ENCODE measurements around the gene ARID3C. TPM values are rescaled to one million over a fixed set of nuclear protein-coding genes. Genes with fewer than 3 reads are reported as not detected.

Gene ARID3C, protein sequence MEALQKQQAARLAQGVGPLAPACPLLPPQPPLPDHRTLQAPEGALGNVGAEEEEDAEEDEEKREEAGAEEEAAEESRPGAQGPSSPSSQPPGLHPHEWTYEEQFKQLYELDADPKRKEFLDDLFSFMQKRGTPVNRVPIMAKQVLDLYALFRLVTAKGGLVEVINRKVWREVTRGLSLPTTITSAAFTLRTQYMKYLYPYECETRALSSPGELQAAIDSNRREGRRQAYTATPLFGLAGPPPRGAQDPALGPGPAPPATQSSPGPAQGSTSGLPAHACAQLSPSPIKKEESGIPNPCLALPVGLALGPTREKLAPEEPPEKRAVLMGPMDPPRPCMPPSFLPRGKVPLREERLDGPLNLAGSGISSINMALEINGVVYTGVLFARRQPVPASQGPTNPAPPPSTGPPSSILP
- 0.29 TPM in 1 of 2 replicates, not detected in the other for total RNA-seq

DNA sequence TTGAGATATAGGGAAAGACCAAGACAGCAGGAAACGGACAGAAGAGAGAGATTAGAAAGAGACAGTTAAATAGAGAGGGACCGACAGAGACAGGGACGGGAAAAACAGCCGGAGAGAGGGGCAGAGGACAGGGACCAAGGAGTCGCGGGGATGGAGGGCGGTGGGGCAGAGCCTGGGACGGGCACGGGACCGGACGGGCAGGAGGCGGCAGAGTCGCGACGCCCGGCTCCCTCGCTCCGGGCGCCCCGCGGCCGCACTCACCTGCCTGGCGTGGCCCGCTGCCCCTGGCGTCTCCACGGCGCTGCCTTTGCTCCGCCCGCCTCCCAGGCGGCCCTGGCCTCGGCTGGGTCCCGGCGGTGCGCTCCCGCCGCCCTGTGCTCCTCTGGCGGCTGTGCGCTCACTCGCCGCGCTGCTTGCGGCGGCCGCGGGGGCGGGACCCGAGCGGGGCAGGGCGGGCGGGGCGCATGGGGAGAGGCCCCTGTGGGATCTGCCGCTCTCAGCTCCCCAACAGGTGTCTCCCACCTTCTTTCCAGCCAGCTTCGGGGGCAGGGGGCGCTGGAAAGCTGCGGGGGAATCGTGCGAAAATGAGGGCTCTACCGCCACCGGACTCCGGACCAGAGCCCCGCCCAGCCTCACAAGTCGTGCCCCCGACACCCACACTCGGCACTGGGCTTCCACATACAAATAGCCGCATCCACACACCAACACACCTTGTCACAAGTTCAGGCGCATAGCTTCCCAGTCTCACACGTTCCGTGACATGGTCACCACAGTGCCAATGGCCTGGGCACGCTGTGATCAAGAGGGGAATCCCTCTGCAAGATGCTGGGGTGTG lies at the start of gene ARID3C:
TSS of gene ARID3C (minus strand) at position 411 of the 835 bp plus-strand sequence. CDS start 1,052 bp downstream, outside the sequence.
- DNase-seq (ENCODE audit: extremely low read depth, low read depth, low spot score), result no peak

- no peak for DNase-seq (ENCODE audit: extremely low read depth, low read depth, low spot score)
Measured at GRCh38 chr9:34675869-34676268, 47.0 kb upstream of the ARID3C start.

GRCh38 chr9:34675048-34675714 lies 46.3 kb upstream of the ARID3C start:
- DNase-seq (ENCODE audit: extremely low read depth, low read depth, low spot score), result peak; percentile 34

DNA sequence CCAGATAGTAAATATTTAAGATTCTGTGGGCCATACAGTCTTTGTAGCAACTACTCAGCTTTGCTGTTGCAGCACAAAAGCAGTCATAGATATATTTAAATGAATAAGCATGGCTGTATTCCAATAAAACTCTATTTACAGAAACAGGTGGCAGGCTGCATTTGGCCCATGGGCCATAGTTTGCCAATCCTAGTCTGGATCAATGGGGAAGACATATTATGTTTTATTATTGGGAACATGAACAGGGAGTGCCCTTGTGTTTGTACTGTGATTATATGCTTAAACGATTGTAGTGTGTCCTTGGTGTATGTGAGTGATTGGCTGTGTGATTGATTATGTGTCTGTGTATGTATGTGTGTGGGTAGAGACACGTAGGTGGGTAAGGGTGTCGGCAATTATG lies 45.6 kb upstream of the ARID3C start:
- no peak for DNase-seq (ENCODE audit: extremely low read depth, low read depth, low spot score)

DNA sequence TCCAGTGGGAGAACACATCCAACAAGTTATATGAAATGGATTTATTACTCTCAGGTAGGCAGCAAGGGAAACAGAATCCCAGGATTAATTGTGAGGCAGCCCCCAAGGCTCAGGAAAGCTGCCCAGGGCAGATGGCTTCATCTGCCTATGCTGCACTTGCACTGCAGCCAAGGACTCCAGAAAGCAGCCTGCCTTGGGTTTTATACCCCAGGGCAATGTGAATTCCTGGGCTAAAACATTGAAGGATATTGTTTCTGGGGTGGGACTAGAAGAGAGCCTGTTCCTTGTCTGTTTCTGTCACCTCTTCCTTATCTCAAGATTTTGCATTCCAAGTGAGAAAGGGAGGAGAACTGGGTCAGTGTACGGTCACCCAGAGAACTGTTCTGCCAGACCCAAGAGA lies 42.4 kb upstream of the ARID3C start:
- DNase-seq (ENCODE audit: extremely low read depth, low read depth, low spot score), result no peak

GRCh38 chr9:34669809-34670562 lies 41.1 kb upstream of the ARID3C start:
- DNase-seq (ENCODE audit: extremely low read depth, low read depth, low spot score), result no peak

GRCh38 chr9:34665381-34666250 lies 36.8 kb upstream of the ARID3C start:
- DNase-seq (ENCODE audit: extremely low read depth, low read depth, low spot score), result no peak

DNA sequence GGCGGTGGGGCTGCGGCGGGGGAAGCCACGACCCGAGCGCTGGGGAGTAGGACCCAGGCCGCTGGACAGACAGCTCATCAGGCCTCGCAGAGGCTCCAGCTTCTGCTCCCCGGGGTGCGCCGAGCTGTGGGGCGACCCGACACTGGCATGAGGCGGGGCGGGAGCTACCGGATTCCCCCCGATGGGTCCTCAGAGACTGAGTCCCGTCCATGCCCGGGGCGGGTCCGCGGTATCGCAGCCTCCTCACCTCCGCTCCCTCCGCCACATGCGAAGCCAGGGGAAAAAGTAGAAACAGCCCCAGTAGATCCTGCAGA lies 36.2 kb upstream of the ARID3C start:
- DNase-seq (ENCODE audit: extremely low read depth, low read depth, low spot score), result no peak

DNA sequence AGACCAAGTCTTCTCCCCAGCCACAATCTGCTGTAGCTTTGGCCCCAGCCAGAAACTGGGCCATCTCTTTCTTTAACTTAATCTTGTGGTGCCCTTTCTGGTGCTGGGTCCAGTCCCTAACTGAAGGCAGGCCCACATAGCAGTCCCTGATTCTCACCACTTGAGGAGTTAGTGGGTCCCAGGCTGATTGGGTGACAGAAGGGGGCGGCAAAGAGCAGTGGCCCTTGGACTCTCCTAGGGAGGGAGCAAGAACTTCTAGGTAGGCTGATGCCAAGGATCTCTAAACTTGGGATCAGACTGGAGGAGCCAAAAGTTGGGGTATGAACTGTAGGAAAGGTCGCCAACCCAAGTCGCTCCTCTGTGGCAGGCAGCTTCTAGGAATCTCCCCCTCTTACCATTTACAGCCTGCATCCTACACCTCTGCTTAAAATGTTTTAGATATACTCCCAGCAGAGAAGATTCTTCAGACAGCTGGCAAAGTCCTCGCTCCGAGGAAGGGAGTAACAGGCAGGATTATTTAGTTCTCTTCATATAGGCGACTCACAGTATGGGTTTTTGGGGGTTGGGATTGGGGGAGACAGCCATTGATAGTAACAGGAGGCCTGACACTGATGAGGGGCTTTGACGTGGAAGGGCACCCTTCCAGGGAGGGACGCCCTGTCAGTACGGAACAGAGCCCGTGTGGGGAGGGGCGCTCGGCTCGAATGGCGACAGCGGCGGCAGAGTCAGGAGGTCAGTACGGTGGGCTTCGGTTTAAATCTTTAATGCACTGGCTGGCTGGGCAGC lies 35.6 kb upstream of the ARID3C start:
- no peak for DNase-seq (ENCODE audit: extremely low read depth, low read depth, low spot score)

DNA sequence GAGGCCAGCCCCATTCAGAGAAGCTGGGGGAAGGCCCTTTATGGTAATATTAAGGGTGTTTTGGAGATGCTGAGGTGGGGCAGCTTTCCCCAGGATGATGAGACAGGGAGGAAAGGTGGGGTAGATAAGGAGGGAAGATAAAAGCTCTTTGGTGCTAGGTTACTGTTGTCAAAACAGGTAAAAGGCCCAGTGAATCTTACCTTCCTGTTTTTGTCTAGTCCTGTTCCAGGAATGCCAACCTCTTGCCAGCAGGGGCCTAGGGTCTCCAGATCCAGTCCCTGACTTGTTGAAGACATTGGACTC lies 34.4 kb upstream of the ARID3C start:
- DNase-seq (ENCODE audit: extremely low read depth, low read depth, low spot score), result no peak

DNA sequence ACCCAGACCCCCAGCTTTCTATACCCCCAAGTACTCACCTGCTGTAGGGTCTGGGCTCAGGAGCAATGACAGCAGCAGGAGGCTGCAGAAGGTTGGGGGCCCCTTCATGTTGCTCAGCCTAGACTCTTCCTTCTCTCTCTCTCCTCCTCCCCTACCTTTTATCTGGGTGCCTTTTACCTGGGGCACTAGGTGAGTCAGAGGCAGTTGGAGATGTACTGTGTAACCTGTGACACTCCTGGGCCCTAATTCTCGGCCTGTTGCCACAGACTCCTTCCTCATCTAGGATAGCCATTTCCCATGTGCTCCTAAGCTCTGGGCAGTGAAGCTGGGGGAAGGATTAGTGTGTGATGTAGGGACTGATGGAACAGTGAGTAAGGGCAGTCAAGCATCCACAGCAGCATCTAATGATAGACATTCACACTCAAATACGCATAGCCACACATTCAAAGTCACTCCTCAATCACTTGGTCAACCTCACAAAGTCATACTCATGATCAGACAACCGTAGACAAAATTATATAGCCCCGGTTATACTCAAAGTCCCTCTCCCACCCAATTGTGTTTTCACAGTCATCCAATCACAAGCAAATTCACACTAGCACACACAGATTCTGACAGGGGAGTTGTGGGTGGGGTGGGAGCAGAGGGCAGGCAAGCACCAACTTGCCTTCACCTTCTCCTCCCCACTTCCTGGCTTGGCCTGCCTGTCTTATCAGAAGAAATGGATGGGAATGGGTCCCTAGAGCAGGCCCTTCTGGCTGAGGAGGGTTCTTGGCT lies 33.8 kb upstream of the ARID3C start, which contains the start of gene CCL27:
TSS of gene CCL27 (minus strand) at position 132 of the 777 bp plus-strand sequence. CDS start at position 108, 24 bp downstream.
- DNase-seq (ENCODE audit: extremely low read depth, low read depth, low spot score), result no peak

DNA sequence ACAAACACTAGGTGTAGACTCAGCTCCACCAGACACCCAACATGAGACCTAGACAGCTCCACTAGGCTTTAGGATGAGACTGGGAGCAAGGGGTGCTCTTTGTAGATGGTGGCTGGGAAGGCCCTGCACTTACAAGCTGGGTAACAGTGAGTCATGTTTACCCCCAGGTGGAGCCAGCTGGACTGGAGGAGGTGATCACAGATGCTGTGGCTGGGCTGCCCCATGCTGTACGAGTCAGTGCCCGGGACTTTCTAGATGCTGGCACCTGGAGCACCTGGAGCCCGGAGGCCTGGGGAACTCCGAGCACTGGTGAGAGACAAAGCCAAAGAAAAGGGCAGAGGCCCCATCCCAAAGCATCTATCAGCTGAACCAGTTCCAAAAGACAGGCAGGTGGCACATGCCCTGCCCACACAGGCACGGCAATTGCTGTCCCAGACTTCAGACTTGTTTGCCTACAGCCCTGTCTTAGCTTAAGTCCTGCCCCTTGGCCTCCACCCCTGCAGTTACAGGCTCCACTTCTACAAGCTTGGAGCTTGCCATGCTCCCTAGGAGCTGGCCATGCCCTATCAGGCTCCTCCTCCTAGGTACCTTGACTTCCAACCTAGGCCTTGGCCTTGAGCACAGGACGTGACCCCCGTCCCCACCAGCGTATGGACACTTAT lies 30.9 kb upstream of the ARID3C start:
- DNase-seq (ENCODE audit: extremely low read depth, low read depth, low spot score), result no peak

GRCh38 chr9:34658461-34658860 lies 29.6 kb upstream of the ARID3C start:
- DNase-seq (ENCODE audit: extremely low read depth, low read depth, low spot score), result no peak

- DNase-seq (ENCODE audit: extremely low read depth, low read depth, low spot score), result no peak
Measured at GRCh38 chr9:34656992-34657391, 28.1 kb upstream of the ARID3C start.

GRCh38 chr9:34655394-34655793 lies 26.5 kb upstream of the ARID3C start:
- DNase-seq (ENCODE audit: extremely low read depth, low read depth, low spot score), result no peak

DNA sequence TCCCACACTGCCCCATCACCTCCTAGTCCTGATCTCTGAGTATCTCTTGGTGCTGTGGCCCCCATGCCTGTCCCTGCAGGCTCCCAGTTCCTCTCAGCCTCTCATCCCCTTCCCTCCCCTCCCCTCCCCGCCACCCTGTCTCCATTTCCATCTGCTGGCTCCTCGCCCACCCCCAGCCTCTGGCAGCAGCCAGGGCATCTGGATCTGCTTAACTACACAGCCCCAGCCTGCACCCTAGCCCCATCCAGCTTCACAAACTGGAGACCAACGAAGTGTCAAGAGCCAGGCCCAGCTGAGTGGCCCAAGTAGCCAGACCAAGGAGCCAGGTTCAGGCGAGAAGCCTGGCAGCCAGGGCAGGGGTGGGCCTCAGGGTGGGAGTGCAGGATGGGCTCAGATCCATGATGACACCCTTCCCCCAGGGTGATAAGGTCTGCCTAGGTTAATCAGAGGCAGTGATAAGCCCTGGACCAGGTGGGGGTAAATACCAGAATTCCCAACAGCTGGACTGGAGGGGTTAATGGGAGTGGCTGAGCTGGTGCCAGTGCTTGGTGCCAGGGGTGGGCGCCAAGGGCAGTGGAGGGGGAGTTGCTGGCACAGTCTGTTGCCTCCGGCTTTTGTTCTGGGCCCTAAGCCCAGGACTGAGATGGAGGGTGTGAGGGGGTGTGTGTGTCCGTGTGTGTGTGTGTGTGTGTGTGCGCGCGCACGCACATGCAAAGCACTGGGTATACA lies 25.6 kb upstream of the ARID3C start:
- no peak for DNase-seq (ENCODE audit: extremely low read depth, low read depth, low spot score)
